ENCODE data around the gene GCNA. TPM values are rescaled to one million over a fixed set of nuclear protein-coding genes. Genes with fewer than 3 reads are reported as not detected.

Gene GCNA
- total RNA-seq, 4 donors from 2014 or later = 0.89 to 2.6 (median 1.6) TPM

GRCh38 chrX:71626576-71626975 lies 48.3 kb downstream of the GCNA start:
- Histone ChIP-seq H3K27me3 (no peaks in the 10 kb centered on the region), H3K4me3 (no peak overlapping the region), H3K36me3 (no peaks in the 10 kb centered on the region), H3K9me3 (no peaks in the 10 kb centered on the region), H3K27ac (no peak overlapping the region), H3K4me1 (peaks cover 0 to 18% (median 3%) of the 10 kb centered on the region in 3 donors)
- no CpG with 5 or more reads among the region's 6 CpGs for WGBS, 2 donors (ENCODE audit: low coverage in 1 of 2)
- no peak for ATAC-seq
- TF ChIP-seq POLR2AphosphoS5 (IDR thresholded peaks at IDR 0.05) = no peak
- no peak for TF ChIP-seq POLR2A (IDR thresholded peaks at IDR 0.05)

DNA sequence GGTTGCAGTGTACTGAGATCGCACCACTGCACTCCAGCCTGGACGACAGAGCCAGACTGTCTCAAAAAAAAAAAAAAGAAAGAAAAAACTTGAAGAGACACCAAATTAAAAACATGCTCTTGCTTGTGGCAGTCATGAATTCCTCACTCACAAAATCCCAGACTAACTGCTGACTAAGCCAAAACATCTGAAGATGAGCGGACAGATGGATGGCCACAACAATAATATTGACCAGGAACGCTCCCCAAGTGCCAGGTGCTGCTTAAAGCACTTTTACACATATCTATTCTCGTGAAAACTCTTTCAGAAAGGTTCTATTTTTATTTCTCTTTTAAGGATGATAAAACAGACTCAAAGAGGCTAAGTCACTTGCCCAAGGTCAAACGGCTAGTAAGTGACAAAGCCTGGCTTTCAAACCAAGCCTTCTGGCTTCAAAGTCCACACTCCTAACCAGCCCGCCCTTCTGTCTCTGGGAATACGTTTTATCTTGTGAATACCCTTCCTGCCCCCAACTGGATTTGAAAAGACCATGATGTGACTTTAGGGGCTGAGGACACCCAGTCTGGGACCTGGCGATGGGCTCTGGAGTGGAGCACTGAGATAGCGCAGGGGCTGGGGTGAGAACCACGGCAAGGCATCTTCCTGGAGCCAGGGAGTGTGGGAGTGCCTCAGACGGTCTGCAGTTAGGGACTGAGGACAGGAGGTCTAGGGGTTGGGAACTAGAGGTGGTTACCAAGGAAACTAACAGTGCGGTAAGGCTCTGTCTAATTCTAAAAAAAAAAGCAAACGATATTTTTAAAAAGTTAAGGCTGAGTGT lies 49.6 kb downstream of the GCNA start:
- no peaks in the 10 kb centered on the region for H3K9me3 ChIP-seq
- TF ChIP-seq, protein P1, sequence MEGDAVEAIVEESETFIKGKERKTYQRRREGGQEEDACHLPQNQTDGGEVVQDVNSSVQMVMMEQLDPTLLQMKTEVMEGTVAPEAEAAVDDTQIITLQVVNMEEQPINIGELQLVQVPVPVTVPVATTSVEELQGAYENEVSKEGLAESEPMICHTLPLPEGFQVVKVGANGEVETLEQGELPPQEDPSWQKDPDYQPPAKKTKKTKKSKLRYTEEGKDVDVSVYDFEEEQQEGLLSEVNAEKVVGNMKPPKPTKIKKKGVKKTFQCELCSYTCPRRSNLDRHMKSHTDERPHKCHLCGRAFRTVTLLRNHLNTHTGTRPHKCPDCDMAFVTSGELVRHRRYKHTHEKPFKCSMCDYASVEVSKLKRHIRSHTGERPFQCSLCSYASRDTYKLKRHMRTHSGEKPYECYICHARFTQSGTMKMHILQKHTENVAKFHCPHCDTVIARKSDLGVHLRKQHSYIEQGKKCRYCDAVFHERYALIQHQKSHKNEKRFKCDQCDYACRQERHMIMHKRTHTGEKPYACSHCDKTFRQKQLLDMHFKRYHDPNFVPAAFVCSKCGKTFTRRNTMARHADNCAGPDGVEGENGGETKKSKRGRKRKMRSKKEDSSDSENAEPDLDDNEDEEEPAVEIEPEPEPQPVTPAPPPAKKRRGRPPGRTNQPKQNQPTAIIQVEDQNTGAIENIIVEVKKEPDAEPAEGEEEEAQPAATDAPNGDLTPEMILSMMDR (IDR thresholded peaks at IDR 0.05) = no peak
- TF ChIP-seq POLR2A (IDR thresholded peaks at IDR 0.05) (no peak), POLR2AphosphoS5 (IDR thresholded peaks at IDR 0.05) (no peak), EP300 (IDR thresholded peaks at IDR 0.05) (no peak)
- WGBS, 2 donors (ENCODE audit: low coverage in 1 of 2) = 76 to 79% methylated on average over 7 to 11 of the region's 14 CpGs
- H3K27ac ChIP-seq = no peak overlapping the region
- peaks cover 0 to 6% (median 3%) of the 10 kb centered on the region in 3 donors for H3K4me1 ChIP-seq
- no peak for ATAC-seq
- no peak overlapping the region for H3K4me3 ChIP-seq
- H3K27me3 ChIP-seq = no peaks in the 10 kb centered on the region
- H3K36me3 ChIP-seq = no peaks in the 10 kb centered on the region

DNA sequence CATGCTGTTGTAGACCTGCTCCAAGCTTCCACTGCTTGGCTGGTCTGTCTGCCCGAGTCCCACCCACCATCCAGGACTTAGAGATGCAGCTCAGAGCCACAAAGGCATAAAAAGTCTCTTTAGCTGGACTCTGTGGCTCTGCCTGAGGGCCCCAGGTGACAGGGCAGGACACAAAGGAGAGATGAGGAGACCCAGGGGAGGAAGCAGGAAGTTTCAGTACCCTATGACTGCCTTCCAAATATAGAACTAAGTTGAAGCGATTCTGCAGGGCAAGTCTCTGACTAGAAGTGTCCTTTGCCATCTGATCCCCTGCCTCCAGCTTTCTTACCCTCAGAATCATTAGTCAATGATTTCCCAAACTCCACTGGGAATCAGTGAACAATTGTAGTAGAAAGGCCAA lies 51.2 kb downstream of the GCNA start:
- 33 to 71% methylated on average over 1 of the region's 2 CpGs for WGBS, 2 donors (ENCODE audit: low coverage in 1 of 2)

DNA sequence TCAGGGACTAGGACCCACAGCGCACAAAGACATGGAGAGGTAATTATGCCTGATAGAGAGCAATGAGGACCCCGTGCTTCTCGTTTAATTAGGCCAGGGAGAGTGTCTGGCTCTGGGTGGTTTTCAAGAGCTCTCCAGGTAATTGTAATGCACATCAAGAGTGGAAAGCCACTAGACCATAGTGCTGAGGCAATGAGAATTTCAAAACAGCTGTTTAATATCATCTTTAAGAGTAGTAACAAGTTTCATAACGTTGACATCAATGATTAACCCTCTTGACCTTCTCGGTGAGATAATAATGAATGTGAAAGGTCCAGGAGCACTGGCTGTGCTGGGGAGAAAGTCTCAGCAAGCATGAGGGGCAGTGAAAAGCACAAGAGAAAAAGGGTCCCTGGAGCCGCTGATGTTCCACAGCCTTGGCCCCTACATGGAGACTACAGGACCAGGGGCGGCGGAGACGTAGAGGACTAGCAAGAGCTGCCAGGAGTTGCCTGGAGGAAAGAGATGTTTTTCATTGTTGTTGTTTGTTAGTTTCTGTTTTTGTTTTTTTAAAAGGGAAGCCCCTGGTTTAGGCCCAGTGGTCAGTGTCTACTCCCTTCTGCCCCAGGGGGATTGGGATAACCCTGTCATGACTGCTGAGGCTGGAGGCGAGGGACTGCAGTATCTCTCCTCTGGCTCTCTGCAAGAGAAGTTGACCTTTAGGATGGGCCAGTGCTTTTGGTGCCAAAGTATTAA lies 54.9 kb downstream of the GCNA start:
- Histone ChIP-seq H3K27me3 (no peaks in the 10 kb centered on the region), H3K4me3 (no peak overlapping the region), H3K27ac (no peak overlapping the region), H3K4me1 (peaks cover 0 to 16% (median 0%) of the 10 kb centered on the region in 3 donors), H3K9me3 (no peaks in the 10 kb centered on the region), H3K36me3 (no peaks in the 10 kb centered on the region)
- TF ChIP-seq POLR2A (IDR thresholded peaks at IDR 0.05) = no peak
- TF ChIP-seq, protein P1 (IDR thresholded peaks at IDR 0.05) = no peak
- no peak for TF ChIP-seq POLR2AphosphoS5 (IDR thresholded peaks at IDR 0.05)
- TF ChIP-seq EP300 (IDR thresholded peaks at IDR 0.05) = no peak
- ATAC-seq = no peak
- 33 to 75% methylated on average over 1 to 4 of the region's 10 CpGs for WGBS, 2 donors (ENCODE audit: low coverage in 1 of 2)

More for the DNA sequence above, 51.2 kb downstream of the GCNA start:
- no peaks in the 10 kb centered on the region for H3K36me3 ChIP-seq
- H3K9me3 ChIP-seq = no peaks in the 10 kb centered on the region
- ATAC-seq = no peak
- no peaks in the 10 kb centered on the region for H3K27me3 ChIP-seq
- TF ChIP-seq POLR2A (IDR thresholded peaks at IDR 0.05) (no peak), POLR2AphosphoS5 (IDR thresholded peaks at IDR 0.05) (no peak), EP300 (IDR thresholded peaks at IDR 0.05) (no peak)
- TF ChIP-seq, protein P1 (IDR thresholded peaks at IDR 0.05) = no peak
- no peak overlapping the region for H3K4me3 ChIP-seq
- no peak overlapping the region for H3K27ac ChIP-seq
- H3K4me1 ChIP-seq = no peaks in the 10 kb centered on the region

DNA sequence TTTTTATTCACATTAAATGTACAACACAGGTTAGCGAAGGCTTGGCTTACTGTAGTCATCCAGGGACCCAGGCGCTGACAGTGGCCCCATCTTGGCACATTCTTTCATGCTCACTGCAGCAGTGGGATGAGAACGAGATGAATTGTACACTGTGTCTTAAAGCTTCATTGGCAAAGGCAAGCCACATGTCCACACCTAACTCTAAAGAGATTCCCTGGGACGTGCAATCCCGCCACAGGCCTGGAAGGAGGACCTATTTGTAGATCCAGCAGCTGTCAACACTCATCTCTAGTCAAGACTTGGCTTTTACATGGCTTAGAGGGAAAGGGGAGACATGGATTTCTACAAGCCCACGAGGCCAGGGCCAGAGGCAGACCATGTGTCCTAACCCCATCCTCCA lies 56.1 kb downstream of the GCNA start:
- peaks cover 0 to 16% (median 0%) of the 10 kb centered on the region in 3 donors for H3K4me1 ChIP-seq
- H3K9me3 ChIP-seq = no peaks in the 10 kb centered on the region
- TF ChIP-seq, protein P1 (IDR thresholded peaks at IDR 0.05) = no peak
- no peak for TF ChIP-seq POLR2AphosphoS5 (IDR thresholded peaks at IDR 0.05)
- TF ChIP-seq POLR2A (IDR thresholded peaks at IDR 0.05) = no peak
- TF ChIP-seq EP300 (IDR thresholded peaks at IDR 0.05) = no peak
- H3K27me3 ChIP-seq = no peaks in the 10 kb centered on the region
- 67 to 84% methylated on average over 4 to 5 of the region's 6 CpGs for WGBS, 2 donors (ENCODE audit: low coverage in 1 of 2)
- H3K36me3 ChIP-seq = no peaks in the 10 kb centered on the region
- no peak for ATAC-seq
- H3K27ac ChIP-seq = no peak overlapping the region
- H3K4me3 ChIP-seq = no peak overlapping the region

All from gastroesophageal sphincter (tissue), 4 donors.